ENCODE results near the gene CCDC13. TPM values are rescaled to one million over a fixed set of nuclear protein-coding genes. Genes with fewer than 3 reads are reported as not detected.

CCDC13 gene
- total RNA-seq, 1 experiment from 2014 or later: 0.41 TPM

- no peaks in the 10 kb centered on the region for H3F3A ChIP-seq (ENCODE audit: insufficient read depth, low read depth)
- 0 out of 2 replicates have a peak, but pooled peaks cover 6% of the 10 kb centered on the region for H3K27me3 ChIP-seq (ENCODE audit: insufficient read depth, low read depth)
- POLR2A ChIA-PET (ENCODE audit: unreplicated experiment): no interaction called here
- no peaks in the 10 kb centered on the region for H3K4me1 ChIP-seq (replicated peaks; ENCODE audit: insufficient read depth)
- H3K4me2 ChIP-seq: no peak overlapping the region
- H3K27ac ChIP-seq: no peak overlapping the region
- no peaks in the 10 kb centered on the region for H3K36me3 ChIP-seq (ENCODE audit: low read depth)
- no peaks in the 10 kb centered on the region for H3K9me2 ChIP-seq (ENCODE audit: insufficient read depth)
- no peak overlapping the region for H3K4me3 ChIP-seq
- no peaks in the 10 kb centered on the region for H3K79me2 ChIP-seq (ENCODE audit: low read depth)
- H2AFZ ChIP-seq: no peak overlapping the region
- TF ChIP-seq CTCF (conservative IDR thresholded peaks at IDR 0.05) (no peak), EZH2 (IDR thresholded peaks at IDR 0.05; ENCODE audit: low read depth) (no peak)
- intact Hi-C loops (cut with micrococcal nuclease; ENCODE audit: unreplicated experiment): no loop called here
- no TSS peak for BruUV-seq (replicated peaks)
- no peaks in the 10 kb centered on the region for H4K20me1 ChIP-seq (ENCODE audit: insufficient read depth)
- CTCF ChIA-PET: no interaction called here
- no peaks in the 10 kb centered on the region for H3K9me3 ChIP-seq (ENCODE audit: insufficient read depth, low read depth)
- no peak for DNase-seq
These were observed 36.5 kb downstream of the CCDC13 start for GRCh38 chr3:42736531-42736930.

DNA sequence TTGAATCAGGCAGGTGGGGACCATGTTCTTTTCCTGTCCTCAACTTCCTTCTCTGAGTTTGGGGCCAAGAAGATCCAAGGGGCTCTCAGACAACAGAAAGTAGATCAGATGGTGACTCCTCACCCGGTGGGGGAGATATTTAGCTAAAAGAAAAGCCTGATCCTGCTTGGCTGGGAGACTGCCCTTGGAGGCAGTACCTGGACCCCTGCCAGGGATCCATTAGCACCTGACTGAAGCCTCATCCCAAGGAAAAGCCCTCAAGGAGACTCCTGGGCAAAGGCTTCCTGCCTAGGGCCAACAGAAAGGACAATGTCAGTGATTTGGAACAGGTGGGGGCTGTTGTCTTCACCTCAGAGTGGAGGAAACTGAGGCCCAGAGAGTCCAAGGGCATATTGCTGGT, 37.0 kb downstream of the CCDC13 start:
- Histone ChIP-seq H2AFZ (no peak overlapping the region), H3K9me2 (ENCODE audit: insufficient read depth) (no peaks in the 10 kb centered on the region), H3K27ac (no peak overlapping the region), H4K20me1 (ENCODE audit: insufficient read depth) (no peaks in the 10 kb centered on the region), H3K27me3 (ENCODE audit: insufficient read depth, low read depth) (0 out of 2 replicates have a peak, but pooled peaks cover 6% of the 10 kb centered on the region), H3K79me2 (ENCODE audit: low read depth) (no peaks in the 10 kb centered on the region), H3K4me2 (no peak overlapping the region), H3K4me1 (replicated peaks; ENCODE audit: insufficient read depth) (no peaks in the 10 kb centered on the region), H3K36me3 (ENCODE audit: low read depth) (no peaks in the 10 kb centered on the region), H3K4me3 (no peak overlapping the region), H3K9me3 (ENCODE audit: insufficient read depth, low read depth) (no peaks in the 10 kb centered on the region), H3F3A (ENCODE audit: insufficient read depth, low read depth) (no peaks in the 10 kb centered on the region)
- CTCF ChIA-PET: no interaction called here
- POLR2A ChIA-PET (ENCODE audit: unreplicated experiment): no interaction called here
- BruUV-seq (replicated peaks): no TSS peak
- DNase-seq: no peak
- intact Hi-C loops (cut with micrococcal nuclease; ENCODE audit: unreplicated experiment): no loop called here
- TF ChIP-seq EZH2 (IDR thresholded peaks at IDR 0.05; ENCODE audit: low read depth) (no peak), CTCF (conservative IDR thresholded peaks at IDR 0.05) (no peak)

GRCh38 chr3:42735615-42736014, 37.4 kb downstream of the CCDC13 start:
- no peaks in the 10 kb centered on the region for H3K4me1 ChIP-seq (replicated peaks; ENCODE audit: insufficient read depth)
- no peaks in the 10 kb centered on the region for H3K79me2 ChIP-seq (ENCODE audit: low read depth)
- H3K4me2 ChIP-seq: no peak overlapping the region
- no peak overlapping the region for H2AFZ ChIP-seq
- no TSS peak for BruUV-seq (replicated peaks)
- ChIA-PET POLR2A (ENCODE audit: unreplicated experiment) (no interaction called here), CTCF (no interaction called here)
- DNase-seq: no peak
- no peaks in the 10 kb centered on the region for H3K9me3 ChIP-seq (ENCODE audit: insufficient read depth, low read depth)
- H3K4me3 ChIP-seq: no peak overlapping the region
- TF ChIP-seq CTCF (conservative IDR thresholded peaks at IDR 0.05): no peak
- TF ChIP-seq EZH2 (IDR thresholded peaks at IDR 0.05; ENCODE audit: low read depth): no peak
- intact Hi-C loops (cut with micrococcal nuclease; ENCODE audit: unreplicated experiment): no loop called here
- no peaks in the 10 kb centered on the region for H4K20me1 ChIP-seq (ENCODE audit: insufficient read depth)
- H3K9me2 ChIP-seq (ENCODE audit: insufficient read depth): no peaks in the 10 kb centered on the region
- H3F3A ChIP-seq (ENCODE audit: insufficient read depth, low read depth): no peaks in the 10 kb centered on the region
- no peak overlapping the region for H3K27ac ChIP-seq
- 0 out of 2 replicates have a peak, but pooled peaks cover 6% of the 10 kb centered on the region for H3K27me3 ChIP-seq (ENCODE audit: insufficient read depth, low read depth)
- no peaks in the 10 kb centered on the region for H3K36me3 ChIP-seq (ENCODE audit: low read depth)
